HUES64 (cell line): ENCODE results near the gene HOTAIR.
A peak's percentile ranks its signal among the peaks of the same experiment; 100 is the strongest.

Experiments used
- H3K27ac ChIP-seq: 2 replicates; pipeline ENCODE4 v1.7.0; 2013; ENCODE audit warnings: low read depth, low read length, inconsistent platforms
- H3K27me3 ChIP-seq: 2 replicates; pipeline ENCODE4 v1.6.1; 2013; ENCODE audit warnings: mild to moderate bottlenecking, low read length; ENCODE audit not compliant: insufficient read depth
- H3K36me3 ChIP-seq: 2 replicates; pipeline ENCODE4 v1.6.1; 2013; ENCODE audit warnings: mild to moderate bottlenecking, low read length; ENCODE audit not compliant: insufficient read depth
- H3K4me1 ChIP-seq: 2 replicates; pipeline ENCODE4 v1.6.1; 2013; ENCODE audit warnings: mild to moderate bottlenecking, low read length, moderate library complexity; ENCODE audit not compliant: insufficient read depth
- H3K4me3 ChIP-seq: 2 replicates; pipeline ENCODE4 v1.5.1; 2013; ENCODE audit warnings: mild to moderate bottlenecking, low read length, moderate library complexity
- H3K9ac ChIP-seq: 2 replicates; pipeline ENCODE4 v1.6.1; 2013; ENCODE audit warnings: mild to moderate bottlenecking, low read depth, low read length
- H3K9me3 ChIP-seq: 2 replicates; pipeline ENCODE4 v1.6.1; 2013; ENCODE audit warnings: low read depth, low read length; ENCODE audit not compliant: insufficient read depth
- WGBS: fragments of 150-250, 120-280 bp; methylation state at CpG from one replicate; pipeline ENCODE4 v1.1.7; 2013; ENCODE audit warnings: missing lambda C conversion rate; 5-methylcytosine and 5-hydroxymethylcytosine counted together

HOTAIR gene

GRCh38 chr12:53939141-53940108 is 35.3 kb downstream of the HOTAIR start:
- H3K36me3 ChIP-seq = no peaks in the 10 kb centered on the region
- H3K27me3 ChIP-seq = peaks cover 100% of the 10 kb centered on the region
- H3K4me1 ChIP-seq = peaks cover 2% of the 10 kb centered on the region; the same call in 1 of the 2 replicates
- H3K9ac ChIP-seq = no peak overlapping the region
- 20% methylated on average over 87 of the region's 91 CpGs for WGBS
- 0 out of 2 replicates have a peak overlapping the region, but pooled peaks have one; percentile 8 for H3K4me3 ChIP-seq
- no peak overlapping the region for H3K27ac ChIP-seq
- no peaks in the 10 kb centered on the region for H3K9me3 ChIP-seq

GRCh38 chr12:53938326-53939140 is 36.2 kb downstream of the HOTAIR start, which contains the start of gene HOXC13:
HOXC13 (plus strand) TSS chr12:53938831; CDS start chr12:53938907, 76 bp downstream.
- Histone ChIP-seq H3K9ac (no peak within 1 kb of the TSS), H3K9me3 (no peaks in the 10 kb centered on the region), H3K4me3 (0 out of 2 replicates have a peak within 1 kb of the TSS, but pooled peaks have one; percentile 8), H3K4me1 (peaks cover 2% of the 10 kb centered on the region; the same call in 1 of the 2 replicates), H3K27me3 (peaks cover 100% of the 10 kb centered on the region), H3K36me3 (no peaks in the 10 kb centered on the region), H3K27ac (no peak within 1 kb of the TSS)
- 15% methylated on average over 56 of the region's 56 CpGs for WGBS

GRCh38 chr12:53937596-53938325 is 37.0 kb downstream of the HOTAIR start:
- Histone ChIP-seq H3K9ac (no peak overlapping the region), H3K4me3 (no peak overlapping the region), H3K36me3 (no peaks in the 10 kb centered on the region), H3K4me1 (peaks cover 2% of the 10 kb centered on the region; the same call in 1 of the 2 replicates), H3K9me3 (no peaks in the 10 kb centered on the region), H3K27ac (no peak overlapping the region), H3K27me3 (peaks cover 100% of the 10 kb centered on the region)
- 63% methylated on average over 22 of the region's 23 CpGs for WGBS

GRCh38 chr12:53937099-53937498 is 37.7 kb downstream of the HOTAIR start:
- Histone ChIP-seq H3K36me3 (no peaks in the 10 kb centered on the region), H3K9me3 (no peaks in the 10 kb centered on the region), H3K27me3 (peaks cover 100% of the 10 kb centered on the region), H3K4me3 (no peak overlapping the region), H3K9ac (no peak overlapping the region), H3K4me1 (peaks cover 2% of the 10 kb centered on the region; the same call in 1 of the 2 replicates), H3K27ac (no peak overlapping the region)
- 75% methylated on average over 12 of the region's 12 CpGs for WGBS

- Histone ChIP-seq H3K4me3 (no peak overlapping the region), H3K9ac (no peak overlapping the region), H3K36me3 (no peaks in the 10 kb centered on the region), H3K27ac (no peak overlapping the region), H3K9me3 (no peaks in the 10 kb centered on the region), H3K27me3 (peaks cover 100% of the 10 kb centered on the region), H3K4me1 (peaks cover 2% of the 10 kb centered on the region; the same call in 1 of the 2 replicates)
- 32% methylated on average over 49 of the region's 49 CpGs for WGBS
Measured at GRCh38 chr12:53935383-53936341, 39.1 kb downstream of the HOTAIR start.

- H3K27ac ChIP-seq = no peak overlapping the region
- H3K4me3 ChIP-seq = no peak overlapping the region
- H3K27me3 ChIP-seq = peaks cover 100% of the 10 kb centered on the region
- no peaks in the 10 kb centered on the region for H3K4me1 ChIP-seq
- WGBS = 70% methylated on average over 4 of the region's 4 CpGs
- H3K9ac ChIP-seq = no peak overlapping the region
- no peaks in the 10 kb centered on the region for H3K36me3 ChIP-seq
- no peaks in the 10 kb centered on the region for H3K9me3 ChIP-seq
Measured at GRCh38 chr12:53932915-53933314, 41.8 kb downstream of the HOTAIR start.

- H3K36me3 ChIP-seq = no peaks in the 10 kb centered on the region
- H3K9ac ChIP-seq = no peak overlapping the region
- WGBS = 65% methylated on average over 2 of the region's 4 CpGs
- peaks cover 100% of the 10 kb centered on the region for H3K27me3 ChIP-seq
- H3K4me3 ChIP-seq = no peak overlapping the region
- H3K4me1 ChIP-seq = no peaks in the 10 kb centered on the region; the same call in 1 of the 2 replicates
- no peak overlapping the region for H3K27ac ChIP-seq
- H3K9me3 ChIP-seq = no peaks in the 10 kb centered on the region
Measured at GRCh38 chr12:53931844-53932581, 42.7 kb downstream of the HOTAIR start.

GRCh38 chr12:53930591-53931255 is 44.0 kb downstream of the HOTAIR start:
- H3K4me1 ChIP-seq = no peaks in the 10 kb centered on the region; the same call in 1 of the 2 replicates
- no peaks in the 10 kb centered on the region for H3K36me3 ChIP-seq
- H3K4me3 ChIP-seq = no peak overlapping the region
- no peak overlapping the region for H3K9ac ChIP-seq
- H3K27me3 ChIP-seq = peaks cover 100% of the 10 kb centered on the region
- H3K9me3 ChIP-seq = no peaks in the 10 kb centered on the region
- no peak overlapping the region for H3K27ac ChIP-seq
- WGBS = 53% methylated on average over 29 of the region's 30 CpGs

- Histone ChIP-seq H3K4me3 (no peak overlapping the region), H3K27me3 (peaks cover 100% of the 10 kb centered on the region), H3K27ac (no peak overlapping the region), H3K36me3 (no peaks in the 10 kb centered on the region), H3K4me1 (no peaks in the 10 kb centered on the region; the same call in 1 of the 2 replicates), H3K9me3 (no peaks in the 10 kb centered on the region), H3K9ac (no peak overlapping the region)
- WGBS = 49% methylated on average over 3 of the region's 4 CpGs
Measured at GRCh38 chr12:53929527-53929926, 45.2 kb downstream of the HOTAIR start.
